Adrenal gland (tissue), 12 donors: ENCODE data around the gene TRIM38. TPM values are rescaled to one million over a fixed set of nuclear protein-coding genes. Genes with fewer than 3 reads are reported as not detected.

ENCODE experiments used
- DNase-seq, 7 donors: peaks; one replicate each; pipeline ENCODE4 v3.0.0-alpha.2; 2019 to 2020
- H3K27ac ChIP-seq, 5 donors: fragments of 200-600 bp; sonication (generic) in 4 of 5; 1 replicate in 3 of 5; 2 replicates in 2 of 5; pipeline versions ENCODE4 v1.5.1 to v1.8.0; 2016 to 2020; ENCODE audit warnings: mild to moderate bottlenecking in 1 of 5
- H3K27me3 ChIP-seq: fragments of 200-600 bp; 2 replicates; pipeline ENCODE4 v1.8.0; 2021
- H3K36me3 ChIP-seq, 2 donors: fragments of 200-600 bp; replicated peaks in 1 of 2; 1 replicate in 1 of 2; 2 replicates in 1 of 2; pipeline versions ENCODE4 v1.5.1 to v1.8.0; 2018 to 2022
- H3K4me1 ChIP-seq, 2 donors: fragments of 200-600 bp; replicated peaks in 1 of 2; 1 replicate in 1 of 2; 2 replicates in 1 of 2; pipeline versions ENCODE4 v1.5.1 to v1.8.0; 2018 to 2021
- H3K4me3 ChIP-seq, 4 donors: fragments of 200-600 bp; sonication (generic) in 3 of 4; one replicate each; pipeline ENCODE4 v1.5.1; 2016 to 2018
- H3K9me3 ChIP-seq, 3 donors: fragments of 200-600 bp; sonication (generic) in 1 of 3; replicated peaks in 1 of 3; 1 replicate in 2 of 3; 2 replicates in 1 of 3; pipeline versions ENCODE4 v1.5.1 to v1.8.0; 2016 to 2021
- POLR2A ChIP-seq, 2 donors: fragments of 450-650 bp; IDR thresholded peaks; one replicate each; pipeline ENCODE4 v1.6.1; 2017; ENCODE audit warnings: antibody characterized with exemption in 2 of 2, mild to moderate bottlenecking in 2 of 2, moderate library complexity in 1 of 2
- WGBS, 4 donors: extraction: QIAGEN DNeasy Blood & Tissue Kit in 2 of 4; methylation state at CpG; one replicate each; pipeline versions ENCODE4 v1.1.5 to v1.1.7; 2013 to 2017; 5-methylcytosine and 5-hydroxymethylcytosine counted together
- intact Hi-C, 2 donors: fragments of 100-400 bp; cut with DNase I; formaldehyde crosslinking; loops; one replicate each; pipeline versions ENCODE4 v1.14.1 to v1.15.0; 2022 to 2023
- polyA plus RNA-seq, 3 donors: library from polyadenylated mRNA; stranded (reverse); fragments of 200-250 nt in 2 of 3; fragments of 350-450 nt in 1 of 3; fragmentation: Illumina TruSeq in 1 of 3; extraction: RNeasy Lipid Tissue Mini Kit (QIAGEN cat#74804) in 1 of 3; gene quantifications; one replicate each; pipeline ENCODE4 v1.2.3, GENCODE V29; 2013 to 2014
- total RNA-seq, 9 donors: library from RNA; depleted of rRNA in 4 of 9; stranded (reverse); fragments of >200 nt in 4 of 9; fragments of 120-200 nt in 1 of 9; fragmentation: NEBNext Ultra II Directional in 1 of 9; extraction: Animal tissue kit (Norgen Biotek cat#: 25700) in 1 of 9; gene quantifications; one replicate each; pipeline versions ENCODE4 v1.1.0 to v1.2.4, GENCODE V29; 2013 to 2023
- TF ChIP-seq, protein P1 (sequence below), 6 experiments: fragments of 450-650 bp in 4 of 6; fragments of 200-600 bp in 2 of 6; sonication (generic) in 1 of 6; IDR thresholded peaks; 1 replicate in 5 of 6; 2 replicates in 1 of 6; pipeline versions ENCODE4 v1.5.1 to v1.8.0; 2016 to 2021; ENCODE audit warnings: antibody characterized with exemption in 6 of 6, mild to moderate bottlenecking in 2 of 6, moderate library complexity in 1 of 6
- donor health status: healthy with polysubstance abuse.
- donor health status: Bipolar disorder and iron deficiency.
- donor health status: DM: yes; HTN: yes; CAD: no.
- donor health status: DM: no; HTN: no; CAD: no.
- donor health status: DM: no; HTN: no; CAD: no.
- donor health status: DM: yes; HTN: yes; CAD: no.

Gene TRIM38
- total and polyA plus RNA-seq, 12 donors: 5.7 to 15.6 (median 9.8) TPM

DNA sequence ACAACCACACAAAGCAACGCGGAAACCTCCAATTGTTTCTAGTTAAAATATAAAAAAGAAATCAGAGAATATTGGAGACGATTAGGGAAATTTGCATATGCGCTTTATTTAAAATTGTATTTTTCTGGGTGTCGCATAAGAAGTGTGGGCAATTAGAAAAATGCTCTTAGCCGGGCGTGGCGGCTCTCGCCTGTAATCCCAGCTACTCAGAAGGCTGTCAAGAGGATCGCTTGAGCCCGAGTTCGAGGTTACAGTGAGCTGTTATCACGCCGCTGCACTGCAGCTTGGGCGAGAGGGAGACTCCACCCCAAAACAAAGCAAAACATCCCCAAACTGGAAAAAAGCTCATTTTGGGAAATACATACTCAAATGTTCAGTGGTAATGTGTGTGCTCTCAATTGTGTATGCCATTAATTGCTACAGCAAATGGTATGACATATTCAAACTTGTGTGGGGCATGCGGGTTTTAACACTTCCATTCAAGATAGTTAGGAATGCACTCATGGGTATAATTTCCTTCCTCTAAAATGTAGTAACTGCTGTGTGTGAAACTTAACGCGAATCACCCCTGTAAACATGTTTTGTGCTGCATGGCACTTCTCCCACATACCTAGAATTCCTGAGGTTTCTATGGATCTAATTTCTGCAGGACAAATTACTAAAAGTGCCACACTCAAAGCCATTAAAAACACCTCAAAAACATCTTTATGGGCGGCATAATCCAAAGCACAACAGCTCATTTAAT, 69.9 kb downstream of the TRIM38 start:
- Histone ChIP-seq H3K9me3 (no peaks in the 10 kb centered on the region), H3K36me3 (no peaks in the 10 kb centered on the region), H3K4me3 (peak overlapping the region in 3 of 4 donors; percentile 11 to 62 (median 61)), H3K27ac (peak overlapping the region; percentile 93 to 97 (median 94)), H3K4me1 (peaks cover 11 to 25% of the 10 kb centered on the region in 2 donors), H3K27me3 (no peaks in the 10 kb centered on the region)
- TF ChIP-seq, protein P1, sequence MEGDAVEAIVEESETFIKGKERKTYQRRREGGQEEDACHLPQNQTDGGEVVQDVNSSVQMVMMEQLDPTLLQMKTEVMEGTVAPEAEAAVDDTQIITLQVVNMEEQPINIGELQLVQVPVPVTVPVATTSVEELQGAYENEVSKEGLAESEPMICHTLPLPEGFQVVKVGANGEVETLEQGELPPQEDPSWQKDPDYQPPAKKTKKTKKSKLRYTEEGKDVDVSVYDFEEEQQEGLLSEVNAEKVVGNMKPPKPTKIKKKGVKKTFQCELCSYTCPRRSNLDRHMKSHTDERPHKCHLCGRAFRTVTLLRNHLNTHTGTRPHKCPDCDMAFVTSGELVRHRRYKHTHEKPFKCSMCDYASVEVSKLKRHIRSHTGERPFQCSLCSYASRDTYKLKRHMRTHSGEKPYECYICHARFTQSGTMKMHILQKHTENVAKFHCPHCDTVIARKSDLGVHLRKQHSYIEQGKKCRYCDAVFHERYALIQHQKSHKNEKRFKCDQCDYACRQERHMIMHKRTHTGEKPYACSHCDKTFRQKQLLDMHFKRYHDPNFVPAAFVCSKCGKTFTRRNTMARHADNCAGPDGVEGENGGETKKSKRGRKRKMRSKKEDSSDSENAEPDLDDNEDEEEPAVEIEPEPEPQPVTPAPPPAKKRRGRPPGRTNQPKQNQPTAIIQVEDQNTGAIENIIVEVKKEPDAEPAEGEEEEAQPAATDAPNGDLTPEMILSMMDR (IDR thresholded peaks at IDR 0.05): no peak
- TF ChIP-seq POLR2A (IDR thresholded peaks at IDR 0.05): no peak
- WGBS, 4 donors: 0 to 1% (median 1%) methylated on average over 19 of the region's 19 CpGs
- intact Hi-C loops: no loop called here
- peak in 4 of 7 donors; percentile 34 to 51 (median 44) for DNase-seq

DNA sequence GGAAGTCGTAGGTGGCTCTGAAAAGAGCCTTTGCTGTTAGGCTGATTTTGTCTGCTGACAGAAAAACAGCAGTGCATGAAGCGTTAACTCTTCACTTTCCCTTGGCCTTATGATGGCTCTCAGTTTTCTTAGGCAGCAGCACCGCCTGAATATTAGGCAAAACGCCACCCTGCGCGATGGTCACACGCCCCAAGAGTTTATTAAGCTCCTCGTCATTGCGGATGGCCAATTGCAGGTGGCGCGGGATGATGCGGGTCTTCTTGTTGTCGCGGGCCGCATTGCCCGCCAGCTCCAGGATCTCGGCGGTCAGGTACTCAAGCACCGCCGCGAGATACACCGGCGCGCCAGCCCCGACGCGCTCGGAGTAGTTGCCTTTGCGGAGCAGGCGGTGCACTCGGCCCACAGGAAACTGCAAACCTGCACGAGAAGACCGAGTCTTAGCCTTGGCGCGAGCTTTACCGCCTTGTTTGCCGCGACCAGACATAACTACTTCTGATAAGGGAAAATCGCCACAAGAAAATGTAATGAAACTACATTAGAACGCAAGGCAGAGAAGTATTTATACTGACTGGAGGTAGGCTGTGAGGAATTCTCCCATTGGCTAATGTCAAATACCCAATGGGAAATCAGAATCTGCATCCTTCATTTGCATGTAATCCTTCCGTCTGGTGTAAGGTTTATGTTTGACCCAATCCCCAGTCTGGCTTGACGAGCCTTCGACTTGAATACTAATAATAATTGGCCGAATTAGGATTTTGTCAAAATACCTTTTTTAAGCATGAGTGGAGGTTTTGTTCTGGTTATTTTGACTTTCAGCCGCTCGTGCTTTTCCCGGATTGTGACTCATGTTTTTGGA, 70.7 kb downstream of the TRIM38 start:
- DNase-seq: peak; percentile 62 to 91 (median 86)
- no peaks in the 10 kb centered on the region for H3K9me3 ChIP-seq
- peak overlapping the region; percentile 93 to 97 (median 94) for H3K27ac ChIP-seq
- peaks cover 11 to 21% of the 10 kb centered on the region in 2 donors for H3K4me1 ChIP-seq
- peak; percentile 99 to 100 for TF ChIP-seq POLR2A (IDR thresholded peaks at IDR 0.05)
- TF ChIP-seq, protein P1 (IDR thresholded peaks at IDR 0.05): no peak
- peak overlapping the region in 3 of 4 donors; percentile 22 to 62 (median 61) for H3K4me3 ChIP-seq
- intact Hi-C loops: no loop called here
- no peaks in the 10 kb centered on the region for H3K36me3 ChIP-seq
- 0 to 1% (median 0%) methylated on average over 32 to 47 of the region's 47 CpGs for whole genome bisulfite sequencing, 4 donors
- H3K27me3 ChIP-seq: no peaks in the 10 kb centered on the region

DNA sequence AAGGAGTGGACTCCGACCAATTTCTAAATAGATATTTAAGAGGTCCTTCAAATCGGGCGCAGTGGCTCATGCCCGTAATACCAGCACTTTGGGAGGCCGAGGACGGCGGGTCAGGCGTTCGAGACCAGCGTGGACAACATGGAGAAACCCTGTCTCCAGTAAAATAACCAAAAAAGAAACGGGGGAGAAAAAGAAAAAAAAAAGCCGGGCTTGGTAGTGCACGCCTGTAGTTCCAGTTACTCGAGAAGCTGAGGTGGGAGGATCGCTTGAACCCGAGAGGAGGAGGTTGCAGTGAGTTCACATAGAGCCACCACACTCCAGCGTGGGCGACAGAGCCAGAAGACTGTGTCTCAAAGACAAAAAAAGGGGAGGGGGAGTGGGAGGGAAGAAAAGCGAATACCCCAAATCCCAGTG, 71.3 kb downstream of the TRIM38 start:
- TF ChIP-seq, protein P1 (IDR thresholded peaks at IDR 0.05): no peak
- TF ChIP-seq POLR2A (IDR thresholded peaks at IDR 0.05): no peak
- 4 to 7% (median 5%) methylated on average over 19 of the region's 19 CpGs for WGBS, 4 donors
- intact Hi-C loops: no loop called here
- H3K4me3 ChIP-seq: peak overlapping the region in 3 of 4 donors; percentile 12 to 62 (median 20)
- no peaks in the 10 kb centered on the region for H3K27me3 ChIP-seq
- DNase-seq: no peak
- H3K27ac ChIP-seq: peak overlapping the region; percentile 93 to 97 (median 94)
- H3K9me3 ChIP-seq: no peaks in the 10 kb centered on the region
- no peaks in the 10 kb centered on the region for H3K36me3 ChIP-seq
- H3K4me1 ChIP-seq: peaks cover 11 to 21% of the 10 kb centered on the region in 2 donors

GRCh38 chr6:26034905-26035304, 72.3 kb downstream of the TRIM38 start:
- Histone ChIP-seq H3K27me3 (no peaks in the 10 kb centered on the region), H3K4me3 (no peak overlapping the region), H3K36me3 (no peaks in the 10 kb centered on the region), H3K9me3 (no peaks in the 10 kb centered on the region), H3K27ac (no peak overlapping the region), H3K4me1 (peaks cover 11 to 21% of the 10 kb centered on the region in 2 donors)
- TF ChIP-seq, protein P1 (IDR thresholded peaks at IDR 0.05): no peak
- TF ChIP-seq POLR2A (IDR thresholded peaks at IDR 0.05): no peak
- intact Hi-C loops: no loop called here
- 94 to 97% (median 96%) methylated on average over 2 of the region's 2 CpGs for WGBS, 4 donors
- DNase-seq: no peak
